Measurements from ENCODE around the gene PPARD.
A peak's percentile ranks its signal among the peaks of the same experiment; 100 is the strongest.

PPARD gene

DNA sequence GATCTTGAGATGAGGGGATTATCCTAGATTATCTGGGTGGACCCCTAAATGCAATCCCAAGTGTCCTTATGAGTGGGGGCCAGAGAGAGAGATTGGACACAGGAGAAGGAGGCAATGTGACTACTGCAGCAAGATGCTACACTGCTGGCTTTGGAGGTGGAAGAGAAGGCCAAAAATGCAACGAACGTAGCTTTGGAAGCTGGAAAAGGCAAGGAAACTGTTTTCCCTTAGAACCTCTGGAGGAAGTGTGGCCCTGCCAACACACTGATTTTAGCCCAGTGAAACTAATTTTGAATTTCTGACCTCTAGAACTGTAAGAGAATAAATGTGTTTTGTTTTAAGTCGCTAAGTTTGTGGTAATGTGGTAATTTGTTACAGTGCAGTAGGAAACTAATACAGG, 15.7 kb downstream of the PPARD start:
- no peak for DNase-seq

DNA sequence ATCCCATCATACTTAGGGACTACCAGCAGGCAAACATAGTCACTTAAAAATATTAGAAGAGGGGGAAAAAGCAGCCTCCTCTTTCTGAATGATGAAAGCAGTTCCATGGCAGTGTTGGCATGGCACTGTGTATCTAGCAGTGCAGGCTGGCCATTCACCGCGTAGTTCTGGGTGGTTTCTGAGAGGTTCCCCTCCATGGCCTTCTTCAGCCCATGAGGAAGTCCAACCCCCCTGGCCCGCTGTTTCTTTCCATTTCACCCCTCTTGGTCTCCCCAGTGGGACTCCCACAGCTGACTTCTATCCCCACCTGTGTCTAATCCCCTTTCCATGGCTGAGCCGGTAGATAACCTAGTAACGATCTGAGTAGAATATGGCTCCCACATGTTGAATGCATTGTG, 17.0 kb downstream of the PPARD start:
- no peak for DNase-seq

DNA sequence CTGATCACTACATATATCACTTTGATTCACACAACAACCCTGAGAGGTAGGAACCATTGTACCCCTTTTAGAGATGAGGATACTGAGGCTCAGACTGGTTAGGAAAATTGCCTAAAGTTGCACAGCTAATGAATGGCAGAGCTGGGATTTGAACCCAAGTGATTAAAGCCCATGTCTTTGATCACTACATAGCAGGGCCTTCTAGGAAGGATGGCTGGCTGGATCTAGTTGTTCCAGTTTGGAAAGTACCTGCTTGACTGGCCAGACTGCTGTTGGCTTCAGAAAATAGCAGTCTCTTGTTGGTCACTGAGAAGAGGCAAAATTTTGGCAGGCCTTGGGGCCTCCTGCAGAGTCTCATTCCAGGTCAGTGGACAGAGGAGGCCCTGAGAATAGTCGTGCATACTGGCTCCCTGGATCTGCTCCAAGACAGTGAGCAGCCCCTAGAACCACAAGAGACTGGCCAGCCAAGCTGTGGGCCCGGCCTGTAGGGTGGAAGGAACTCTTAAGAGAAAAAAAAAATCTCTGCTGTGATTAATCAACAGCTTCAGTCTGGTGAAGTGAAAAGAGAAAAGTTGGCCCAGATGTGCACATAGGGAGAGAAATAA, 17.5 kb downstream of the PPARD start:
- no peak for DNase-seq

DNA sequence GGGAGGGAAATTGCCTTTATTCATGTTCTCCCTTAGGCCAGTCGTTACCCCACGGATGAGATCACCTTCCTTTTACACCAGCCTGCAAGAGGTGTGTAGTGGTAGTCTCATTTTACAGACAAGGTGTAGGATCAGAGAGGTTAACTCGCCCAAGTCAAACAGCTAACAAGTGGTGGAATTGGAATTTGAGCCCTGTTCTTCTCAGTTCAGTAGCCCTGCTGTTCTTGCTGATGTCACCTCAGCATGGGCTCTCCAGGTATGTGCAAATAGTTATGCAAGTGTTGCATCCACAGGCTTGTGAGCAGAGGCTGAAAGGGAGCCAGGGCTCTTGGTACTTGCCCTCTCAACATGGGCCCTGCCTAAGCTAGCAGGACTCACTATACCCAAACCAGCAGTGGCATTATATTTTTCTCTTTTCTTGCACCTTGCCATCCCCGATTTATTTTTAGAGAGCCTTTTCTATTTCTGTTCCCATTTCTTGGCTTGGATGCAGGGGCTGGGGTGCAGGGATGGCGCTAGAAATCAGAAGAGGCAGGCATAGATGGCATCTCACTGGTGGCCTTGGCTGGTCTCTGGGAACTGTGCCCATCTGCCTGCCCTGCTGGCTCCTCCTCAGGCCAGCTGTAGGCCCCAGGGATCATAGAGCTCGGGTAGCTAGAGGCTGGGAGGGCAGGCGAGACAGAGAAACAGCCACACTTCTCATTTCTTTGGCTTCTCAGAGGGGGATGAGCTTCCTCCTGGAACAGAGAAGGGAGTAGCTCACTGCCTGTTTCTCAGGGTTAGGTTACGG, 18.2 kb downstream of the PPARD start:
- no peak for DNase-seq

DNA sequence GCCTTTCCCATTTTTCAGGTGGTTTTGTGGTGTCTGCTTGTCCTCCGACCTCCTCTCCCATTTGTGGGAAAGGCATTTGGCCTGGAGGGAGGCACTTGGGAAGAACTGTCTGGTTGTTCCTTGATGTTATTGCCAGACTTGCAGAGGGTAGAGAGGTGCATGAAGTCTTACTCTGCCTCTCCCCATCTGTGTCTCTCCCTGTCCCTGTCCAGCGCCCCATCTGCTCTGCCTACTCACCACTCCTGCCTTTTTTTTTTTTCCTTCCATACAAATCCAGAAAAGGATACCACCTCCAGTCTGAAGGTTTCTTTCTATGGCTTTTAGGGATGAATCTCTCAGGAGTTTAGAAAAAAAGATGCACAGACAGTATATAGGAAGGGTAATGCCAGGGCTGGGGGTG, 19.8 kb downstream of the PPARD start:
- DNase-seq, result no peak

DNA sequence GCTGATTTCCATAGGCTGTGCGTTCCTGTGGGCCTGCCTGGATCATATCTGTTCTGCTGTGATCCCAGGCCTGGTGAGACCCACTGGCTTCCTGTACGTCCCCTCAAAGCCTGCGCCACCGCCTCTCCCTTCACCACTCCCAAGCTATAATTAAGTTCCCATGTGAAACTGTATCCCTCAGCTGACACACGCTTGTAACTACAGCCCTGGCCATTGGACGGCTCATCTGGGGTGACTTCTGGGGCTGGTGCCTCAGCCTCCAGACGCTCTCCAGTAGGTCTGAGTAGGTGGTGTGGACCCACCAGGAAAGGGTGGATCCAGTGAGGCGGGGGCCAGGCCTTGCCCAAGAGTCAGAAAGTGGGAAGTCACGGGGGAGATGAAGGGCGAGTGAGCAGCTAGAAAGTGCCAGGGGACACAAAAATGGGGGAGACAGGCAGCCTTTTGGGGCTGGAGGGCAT, 21.0 kb downstream of the PPARD start:
- DNase-seq, result no peak

DNA sequence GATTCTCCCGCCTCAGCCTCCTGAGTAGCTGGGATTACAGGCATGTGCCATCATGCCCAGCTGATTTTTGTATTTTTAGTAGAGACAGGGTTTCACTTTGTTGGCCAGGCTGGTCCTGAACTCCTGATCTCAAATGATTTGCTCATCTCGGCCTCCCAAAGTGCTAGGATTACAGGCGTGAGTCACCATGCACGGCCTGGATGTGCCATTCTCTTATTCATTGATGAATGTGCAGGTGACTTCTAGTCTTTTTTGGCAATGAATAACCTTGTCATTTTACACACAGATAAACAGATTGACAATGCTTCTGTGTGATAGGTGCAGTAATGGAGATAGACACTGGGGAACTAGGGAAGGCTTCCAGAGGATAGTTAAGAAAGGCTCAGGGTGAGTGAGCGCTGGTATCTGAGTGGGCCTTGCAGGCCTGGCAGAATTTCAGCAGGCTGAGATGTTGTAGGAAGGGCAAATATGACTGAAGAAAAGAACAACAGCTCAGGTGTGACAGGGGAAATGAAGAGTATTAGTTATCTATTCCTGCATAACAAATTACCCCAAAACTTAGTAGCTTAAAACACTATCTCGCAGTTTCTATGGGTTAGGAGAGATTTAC, 23.3 kb downstream of the PPARD start:
- DNase-seq, result no peak

DNA sequence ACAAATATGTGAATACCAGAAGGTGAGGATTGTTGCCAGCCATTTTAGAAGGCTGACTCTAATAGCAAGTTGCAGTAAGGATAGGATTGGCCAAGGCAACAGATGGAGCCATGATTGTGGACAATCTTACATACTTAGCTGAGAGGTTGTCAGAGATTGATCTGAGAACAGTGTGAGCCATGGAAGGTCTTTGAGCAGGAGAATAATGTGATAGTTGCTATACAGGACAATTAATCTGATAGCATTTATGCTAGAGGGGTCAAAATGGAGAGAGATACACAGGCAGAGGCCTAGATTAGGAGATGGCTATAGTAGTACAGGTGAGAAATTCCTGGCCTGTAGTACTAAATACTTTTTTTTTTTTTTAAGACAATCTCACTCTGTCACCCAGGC, 23.8 kb downstream of the PPARD start:
- no peak for DNase-seq

DNA sequence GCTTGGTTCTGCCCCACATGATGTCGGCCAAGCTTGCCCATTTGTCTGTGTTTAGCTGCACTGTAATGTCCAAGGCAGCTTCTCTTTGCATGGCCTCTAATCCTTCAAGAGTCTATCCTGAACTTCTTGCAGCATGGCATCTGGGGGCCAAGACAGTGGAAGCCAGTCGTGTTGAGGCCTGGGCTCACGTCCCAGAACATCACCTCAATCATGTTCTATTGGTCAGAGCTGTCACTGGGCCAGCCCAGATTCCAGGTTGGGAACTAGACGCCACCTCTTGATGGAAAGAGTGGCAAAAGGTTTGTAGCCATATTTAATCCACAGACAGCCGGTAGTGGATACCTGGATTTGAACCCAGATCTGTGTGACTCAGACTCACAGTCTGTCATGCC, 25.3 kb downstream of the PPARD start:
- DNase-seq, result no peak

DNA sequence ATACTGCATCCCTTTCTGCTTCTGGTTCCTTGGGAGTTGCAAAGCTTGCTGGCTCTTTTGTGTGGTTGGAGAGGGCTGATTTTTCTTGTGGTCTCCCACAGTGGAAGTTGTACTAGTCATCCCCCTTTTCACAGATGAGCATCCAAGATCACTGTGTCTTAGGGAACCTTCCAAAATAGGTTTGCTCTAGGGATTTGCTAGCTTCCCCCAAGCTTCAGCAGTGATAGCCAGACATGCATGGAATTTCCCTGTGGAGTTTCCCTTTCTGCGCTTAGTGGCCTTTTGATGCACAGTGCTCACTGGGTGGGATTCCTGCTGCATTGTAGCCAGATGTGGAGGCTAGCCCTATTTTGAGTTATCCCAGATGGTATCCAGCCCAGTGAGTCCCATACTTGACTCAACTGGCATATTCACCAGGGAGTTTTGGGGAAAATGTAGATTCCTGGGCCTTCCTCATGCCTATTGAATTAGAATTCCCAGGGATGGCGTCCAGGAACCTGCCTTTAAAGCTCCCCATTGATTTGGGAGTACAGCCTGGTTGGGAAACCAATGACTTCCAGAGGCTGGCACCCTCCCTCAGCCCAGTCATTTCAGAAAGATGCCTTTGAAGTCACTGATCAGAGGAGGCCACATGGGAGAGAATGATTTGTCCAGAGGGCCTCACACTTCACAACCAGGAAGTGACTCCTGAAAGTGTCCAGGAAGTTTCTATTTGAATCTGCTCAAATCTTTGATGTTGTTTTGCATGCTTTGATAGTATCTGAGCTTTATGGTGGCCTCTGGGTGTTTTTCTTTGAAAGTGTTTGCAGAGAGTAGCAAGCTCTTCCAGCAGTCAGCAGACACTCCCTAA, 25.9 kb downstream of the PPARD start:
- no peak for DNase-seq

DNA sequence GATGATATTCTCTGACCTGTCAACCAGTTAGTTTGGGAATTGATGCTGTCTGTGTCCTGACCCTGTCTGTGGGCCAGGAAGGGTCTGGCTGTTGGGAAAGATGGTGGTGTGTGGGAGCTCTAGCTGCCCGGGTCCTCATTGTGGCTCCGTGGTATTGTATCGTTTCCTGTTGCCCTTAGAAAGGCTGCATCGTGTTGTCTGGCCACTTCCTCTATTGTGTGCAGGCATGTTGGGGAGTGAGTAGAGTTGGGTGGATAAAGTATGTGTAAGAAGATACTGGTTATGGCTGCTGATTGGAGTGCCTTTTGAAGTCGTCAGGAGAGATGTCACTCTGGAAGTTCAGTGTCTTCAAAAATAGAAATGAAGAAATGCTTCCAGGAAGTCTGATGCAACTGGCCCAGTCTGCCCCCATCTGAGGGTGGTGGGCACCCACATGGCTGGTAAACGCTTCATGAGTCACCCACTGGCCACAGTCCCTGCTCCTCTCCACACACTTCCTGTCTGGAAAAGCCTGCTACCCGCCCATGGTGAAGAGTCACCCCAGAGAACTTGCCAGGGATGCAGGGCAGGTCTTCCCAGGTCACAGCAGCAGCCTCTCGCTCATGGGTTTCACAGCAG, 27.9 kb downstream of the PPARD start:
- DNase-seq, result peak; percentile 75

DNA sequence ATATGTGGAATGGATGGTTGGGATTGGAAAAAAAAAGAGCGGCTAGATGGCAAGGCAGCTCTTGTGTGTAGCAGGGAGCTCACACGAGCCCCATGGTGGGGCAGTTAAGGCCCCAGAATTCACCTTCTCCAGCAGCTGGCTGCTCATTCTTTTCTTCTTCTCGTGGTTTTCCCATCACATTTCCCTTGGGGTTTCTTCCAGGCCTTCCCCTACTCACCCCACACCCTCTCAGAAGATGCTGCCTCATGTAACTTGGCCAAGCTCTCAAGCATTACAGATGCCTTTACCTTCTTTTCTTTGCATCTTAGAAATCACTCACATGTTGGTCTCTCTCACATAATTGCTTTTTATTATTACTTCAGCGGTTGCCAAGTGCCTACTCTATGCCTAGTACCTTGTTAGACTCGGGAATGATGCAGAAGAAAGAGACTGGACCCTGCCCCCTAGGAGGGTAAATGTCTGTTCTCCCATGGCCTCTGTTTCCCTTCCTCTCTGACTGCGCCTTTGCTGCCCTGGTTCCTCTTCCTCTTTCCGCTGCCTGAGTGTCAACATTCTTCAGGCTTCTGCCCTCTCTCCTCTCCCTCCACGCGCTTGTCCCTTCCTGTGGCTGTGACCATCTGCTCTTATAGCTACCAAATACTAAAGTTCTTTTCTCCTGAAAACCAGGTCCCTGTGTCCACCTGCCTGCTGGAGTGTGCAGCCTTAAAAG, 28.6 kb downstream of the PPARD start:
- DNase-seq, result peak; percentile 35

DNA sequence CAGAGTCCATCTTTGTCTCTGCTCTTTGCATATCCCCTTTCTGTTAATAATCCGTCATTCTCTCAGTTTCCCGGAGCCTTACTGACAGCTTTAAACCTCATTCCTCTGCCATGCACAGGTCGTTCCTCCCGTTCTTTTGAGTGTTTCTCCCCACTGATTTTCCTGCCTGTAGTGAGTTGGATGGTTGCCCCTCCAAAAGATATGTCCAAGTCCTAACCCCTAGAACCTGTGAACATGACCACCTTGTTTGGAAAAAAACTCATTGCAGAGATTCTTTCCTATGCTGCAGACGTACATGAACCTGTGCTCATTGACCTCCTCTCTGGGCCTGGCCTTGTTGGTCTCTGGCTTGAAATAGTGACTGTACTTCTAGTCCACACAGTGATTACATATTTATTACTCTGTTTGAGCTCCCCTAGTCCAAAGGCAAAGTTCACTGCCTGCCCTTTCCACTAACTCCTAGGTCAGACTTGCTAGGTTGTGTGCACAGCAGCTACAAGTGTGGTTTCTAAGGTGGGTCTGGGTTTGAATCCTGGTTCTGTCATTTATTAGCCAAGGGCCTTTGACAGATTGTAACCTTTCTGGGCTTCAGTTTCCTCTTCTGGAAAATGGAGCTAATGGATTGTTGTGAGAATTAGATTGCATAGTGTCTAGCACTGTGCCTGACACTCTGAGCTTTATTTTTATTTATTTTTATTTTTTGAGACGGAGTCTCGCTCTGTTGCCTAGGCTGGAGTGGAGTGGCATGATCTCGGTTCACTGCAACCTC, 29.3 kb downstream of the PPARD start:
- DNase-seq, result no peak

DNA sequence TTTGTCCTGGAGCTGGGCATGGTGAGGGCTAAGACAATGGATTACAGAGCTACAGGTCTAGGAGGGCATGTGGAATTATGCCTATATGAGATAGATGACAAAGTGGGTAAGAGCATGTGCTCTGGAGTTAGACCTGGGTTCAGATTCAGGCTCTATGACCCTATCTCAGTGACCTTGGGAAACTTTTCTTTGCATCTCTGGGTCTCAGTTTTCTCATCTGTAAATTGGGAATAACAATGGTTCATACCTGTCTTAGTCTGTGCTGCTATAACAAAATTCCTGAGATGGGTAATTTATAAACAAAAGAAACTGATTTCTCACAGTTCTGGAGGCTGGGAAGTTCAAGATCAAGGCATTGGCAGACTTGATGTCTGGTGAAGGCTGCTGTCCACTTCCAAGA, 30.3 kb downstream of the PPARD start:
- no peak for DNase-seq

DNA sequence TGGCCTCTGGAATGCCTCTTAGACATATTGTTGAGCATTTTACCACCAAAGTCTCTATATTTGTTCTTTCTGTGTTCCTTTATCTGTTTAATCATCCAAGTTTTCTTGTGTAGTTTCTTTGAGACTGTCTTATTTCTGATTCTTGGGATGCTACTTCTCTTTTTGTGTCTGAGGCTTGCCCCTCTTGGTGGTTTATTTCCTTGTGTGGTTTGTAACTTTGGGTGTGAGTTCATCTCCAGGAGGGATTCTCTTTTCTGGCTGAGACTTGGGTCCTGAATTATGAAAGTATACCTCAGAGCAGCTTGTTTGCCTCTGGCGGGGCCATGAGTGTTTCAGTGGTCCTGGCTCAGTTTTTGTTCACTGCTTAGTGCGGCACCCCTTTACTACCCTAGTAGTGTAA, 33.9 kb downstream of the PPARD start:
- DNase-seq, result no peak

DNA sequence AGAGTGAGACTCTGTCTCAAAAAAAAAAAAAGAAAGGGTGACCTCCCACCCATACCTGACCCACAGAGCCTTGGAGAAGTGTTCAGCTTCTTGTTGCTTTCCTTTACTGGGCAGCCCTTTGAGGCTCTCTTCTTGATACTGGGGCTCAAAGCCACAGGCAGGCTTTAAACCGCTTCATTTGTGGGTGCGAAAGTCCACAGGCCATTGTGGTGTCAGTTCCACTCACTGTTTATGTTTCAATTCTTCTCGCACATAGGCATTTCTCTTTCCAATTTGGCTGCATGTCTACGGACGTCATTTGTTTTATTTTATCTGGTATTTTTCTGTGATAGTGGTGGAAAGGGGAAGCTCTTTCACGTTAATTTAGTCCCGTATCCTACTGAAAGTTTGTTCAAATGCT, 34.6 kb downstream of the PPARD start:
- no peak for DNase-seq

DNA sequence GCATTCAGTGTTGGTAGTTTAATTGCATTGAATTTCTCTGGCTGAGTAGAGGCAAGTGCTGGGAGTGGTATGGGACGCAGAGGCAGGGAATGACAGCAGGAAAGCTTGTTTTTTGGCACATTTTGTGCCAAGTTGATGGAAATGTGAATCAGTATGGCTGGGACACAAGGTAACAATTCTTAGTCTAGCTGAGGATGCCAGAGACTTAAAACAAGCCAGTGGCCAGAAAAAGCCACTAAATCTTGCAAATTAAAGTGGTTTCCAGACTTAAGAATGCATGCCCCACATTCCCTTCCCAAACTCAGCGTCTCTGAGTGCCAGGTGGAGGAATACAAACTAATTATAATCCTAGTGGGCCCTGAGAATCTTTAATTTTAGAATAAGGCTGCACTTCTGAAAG, 35.9 kb downstream of the PPARD start:
- DNase-seq, result no peak

DNA sequence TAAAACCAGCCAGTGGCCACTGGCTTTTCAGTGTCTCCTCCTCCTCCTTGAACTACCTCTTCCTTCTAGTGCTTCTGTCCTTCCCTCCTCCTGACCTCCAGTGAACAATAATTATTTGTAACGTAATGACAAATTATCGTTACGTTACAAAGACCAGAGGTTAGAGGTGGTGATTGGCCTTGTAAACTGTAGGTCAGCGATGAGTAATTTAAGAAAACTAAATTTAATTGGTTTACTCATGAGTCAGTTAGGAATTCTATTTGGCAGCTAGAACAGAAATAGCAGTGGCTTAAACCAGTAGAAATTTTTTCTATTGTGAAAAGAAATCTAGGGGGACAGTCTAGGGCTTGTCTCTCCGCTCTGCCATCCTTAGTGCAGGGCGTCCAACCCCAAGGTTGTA, 38.8 kb downstream of the PPARD start:
- no peak for DNase-seq

DNA sequence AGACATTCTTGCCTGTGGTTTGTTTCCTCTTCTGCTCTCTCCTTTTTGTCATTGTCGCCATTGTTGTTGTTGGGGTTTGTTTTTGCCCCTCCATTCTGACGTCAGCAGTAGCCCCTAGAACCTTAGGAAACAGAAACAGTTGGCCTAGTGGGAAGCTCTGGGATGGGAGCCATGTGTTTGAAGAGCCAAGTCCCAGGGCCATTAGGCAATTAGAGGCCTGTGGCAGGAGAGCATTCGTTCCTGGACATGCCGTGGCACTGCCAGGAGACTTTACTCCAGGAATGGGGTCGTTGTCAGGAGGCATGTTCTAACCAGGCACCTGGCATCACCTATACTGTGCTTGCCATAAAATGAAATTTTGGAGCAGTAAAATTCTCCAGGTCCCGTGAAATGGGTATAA, 39.7 kb downstream of the PPARD start:
- DNase-seq, result no peak

DNA sequence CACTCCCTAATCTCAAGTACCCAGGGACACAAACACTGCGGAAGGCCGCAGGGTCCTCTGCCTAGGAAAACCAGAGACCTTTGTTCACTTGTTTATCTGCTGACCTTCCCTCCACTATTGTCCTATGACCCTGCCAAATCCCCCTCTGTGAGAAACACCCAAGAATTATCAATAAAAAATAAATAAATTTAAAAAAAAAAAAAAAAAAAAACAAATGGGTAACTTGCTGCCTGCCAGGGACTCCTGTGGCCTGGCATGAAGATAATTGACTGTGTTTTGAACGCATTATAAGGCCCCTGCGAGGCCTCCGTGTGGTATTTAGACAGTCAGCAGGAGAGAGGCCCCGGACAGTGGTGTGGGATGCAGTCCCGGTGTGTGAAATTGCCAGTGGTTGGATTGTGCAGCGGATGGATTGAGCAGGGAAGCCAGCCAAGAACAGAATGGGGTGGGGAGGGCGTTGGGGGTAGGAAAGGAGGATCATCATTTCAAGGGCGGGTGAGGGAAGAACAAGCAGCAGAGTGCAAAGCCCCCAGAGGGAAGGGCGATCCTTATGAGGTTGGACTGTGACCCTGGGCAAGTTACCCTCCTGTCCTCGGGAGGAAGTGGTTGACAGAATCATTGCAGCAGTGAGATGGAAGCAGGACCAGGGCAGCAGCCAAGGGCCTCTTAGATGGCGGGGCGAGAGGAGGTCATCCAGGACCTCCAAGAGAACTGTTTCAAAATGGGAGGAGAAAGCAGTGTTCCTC, 43.3 kb downstream of the PPARD start:
- DNase-seq, result no peak

DNA sequence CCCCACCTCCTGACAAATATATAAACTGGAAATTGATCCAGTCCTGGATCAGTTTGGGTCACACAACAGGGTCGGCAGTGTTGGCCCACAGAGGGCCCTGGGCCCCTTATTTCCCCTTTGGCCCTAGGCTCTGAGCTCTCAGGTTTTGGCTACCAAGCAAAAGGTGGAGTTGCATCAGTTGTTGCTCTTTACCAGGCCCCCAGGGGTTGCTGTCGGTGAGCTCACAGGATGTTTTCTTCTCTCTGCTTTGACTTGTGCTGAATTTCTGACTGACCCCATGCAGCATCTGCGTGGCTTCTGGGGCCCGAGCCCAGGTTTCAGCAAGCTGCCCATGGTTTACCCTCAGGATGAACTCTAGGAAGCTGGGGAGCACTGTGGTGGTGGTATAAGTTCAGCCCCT, 44.6 kb downstream of the PPARD start:
- DNase-seq, result no peak
